ENCODE data around the gene BFAR.
"Not testable (repeated sequence)": the region's sequence is repeated elsewhere in the genome, so short reads cannot be mapped to it uniquely, and the experiment has no call there.

BFAR gene

DNA sequence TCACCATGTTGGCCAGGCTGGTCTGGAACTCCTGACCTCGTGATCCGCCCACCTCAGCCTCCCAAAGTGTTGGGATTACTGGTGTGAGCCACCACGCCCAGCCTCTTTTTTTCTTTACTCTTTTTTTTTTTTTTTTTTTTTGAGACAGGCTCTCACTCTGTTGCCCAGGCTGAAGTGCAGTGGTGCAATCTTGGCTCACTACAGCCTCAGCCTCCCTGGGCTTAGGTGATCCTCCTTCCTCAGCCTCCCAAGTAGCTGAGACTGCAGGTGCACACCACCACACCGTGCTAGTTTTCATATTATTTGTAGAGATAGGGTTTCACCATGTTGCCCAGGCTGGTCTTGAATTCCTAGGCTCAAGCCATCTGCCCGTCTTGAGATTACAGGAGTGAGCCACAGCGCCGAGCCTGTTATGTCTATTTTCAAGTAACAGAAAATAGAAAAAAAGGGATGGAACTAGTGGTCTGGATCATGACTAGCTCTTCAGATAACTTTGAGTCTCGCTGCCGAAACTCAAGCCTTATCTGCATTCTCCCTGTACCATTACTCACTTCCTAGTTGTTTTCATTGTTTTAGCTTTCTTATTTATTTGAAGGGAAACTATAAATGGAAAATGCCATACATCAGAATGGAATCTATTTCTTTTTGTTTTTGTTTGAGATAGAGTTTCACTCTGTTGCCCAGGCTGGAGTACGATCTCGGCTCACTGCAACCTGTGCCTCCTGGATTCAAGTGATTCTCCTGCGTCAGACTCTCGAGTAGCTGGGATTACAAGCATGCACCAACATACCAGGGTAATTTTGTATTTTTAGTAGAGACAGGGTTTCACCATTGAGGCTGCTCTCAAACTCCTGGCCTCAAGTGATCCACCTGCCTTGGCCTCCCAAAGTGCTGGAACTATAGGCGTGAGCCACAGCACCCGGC lies 53.4 kb downstream of the BFAR start:
- not testable (repeated sequence) for DNase-seq (ENCODE audit: low spot score)

DNA sequence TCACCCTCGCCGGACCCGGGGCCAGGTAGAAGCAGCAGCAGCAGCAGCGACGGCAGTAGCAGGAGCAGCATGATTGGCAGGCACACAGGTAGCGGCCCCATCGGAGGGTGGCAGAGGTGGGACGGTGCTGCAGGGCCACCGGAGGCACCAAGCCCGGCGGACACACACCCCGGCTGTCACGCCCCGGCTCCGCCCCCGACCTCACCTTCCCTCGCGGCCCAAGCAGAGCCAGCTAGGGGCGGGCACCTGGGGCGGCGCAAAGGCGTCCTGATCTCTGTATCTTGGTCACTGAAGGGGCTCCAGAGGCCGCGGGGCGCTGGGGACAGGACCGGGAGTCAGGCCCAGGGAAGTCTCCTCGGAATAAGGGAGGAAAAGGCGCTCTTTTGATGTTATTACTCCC lies 61.4 kb downstream of the BFAR start, which contains the start of gene PLA2G10:
Gene PLA2G10 (minus strand): TSS at position 180 of the 400 bp plus-strand sequence. CDS start 79 bp downstream, at position 101.
- DNase-seq (ENCODE audit: low spot score): not testable (repeated sequence)

DNA sequence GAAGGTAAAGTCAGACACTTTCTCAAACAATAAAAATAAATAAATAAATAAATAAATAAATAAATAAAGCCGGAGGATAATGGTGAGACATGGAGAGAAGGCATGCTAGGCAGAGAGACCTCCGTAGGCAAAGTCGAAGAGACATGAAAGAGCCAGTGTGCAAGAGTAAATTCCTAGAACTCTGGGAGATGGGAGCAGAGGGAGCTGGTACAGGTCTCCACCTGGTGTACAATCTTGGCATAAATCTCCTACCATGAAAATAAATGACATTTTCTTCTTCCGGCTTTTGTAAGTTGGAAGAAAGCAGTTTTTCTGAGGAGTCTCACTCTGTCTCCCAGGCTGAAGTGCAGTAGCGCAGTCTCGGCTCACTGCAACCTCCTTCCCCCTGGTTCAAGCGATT lies 69.1 kb downstream of the BFAR start:
- not testable (repeated sequence) for DNase-seq (ENCODE audit: low spot score)

DNA sequence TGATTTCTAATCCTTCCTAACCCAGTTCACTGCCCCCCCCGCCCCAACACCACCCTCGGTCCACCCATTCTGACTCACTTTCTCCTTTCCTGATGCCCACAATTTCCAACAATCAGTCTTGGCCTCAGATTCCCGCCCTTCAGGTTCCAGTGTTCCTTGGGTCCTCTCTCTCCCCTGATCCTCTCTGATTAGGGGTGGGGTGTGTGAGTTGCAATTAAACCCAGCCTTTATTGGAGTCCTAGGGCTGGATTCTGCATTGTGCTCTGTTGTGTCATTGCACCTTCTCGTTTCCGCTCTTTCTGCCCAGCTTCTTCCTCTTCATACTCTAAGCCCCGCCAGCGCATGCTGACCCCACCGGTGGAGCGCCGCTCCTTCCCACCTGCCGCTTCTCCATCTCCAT lies 69.9 kb downstream of the BFAR start:
- DNase-seq (ENCODE audit: low spot score): not testable (repeated sequence)

DNA sequence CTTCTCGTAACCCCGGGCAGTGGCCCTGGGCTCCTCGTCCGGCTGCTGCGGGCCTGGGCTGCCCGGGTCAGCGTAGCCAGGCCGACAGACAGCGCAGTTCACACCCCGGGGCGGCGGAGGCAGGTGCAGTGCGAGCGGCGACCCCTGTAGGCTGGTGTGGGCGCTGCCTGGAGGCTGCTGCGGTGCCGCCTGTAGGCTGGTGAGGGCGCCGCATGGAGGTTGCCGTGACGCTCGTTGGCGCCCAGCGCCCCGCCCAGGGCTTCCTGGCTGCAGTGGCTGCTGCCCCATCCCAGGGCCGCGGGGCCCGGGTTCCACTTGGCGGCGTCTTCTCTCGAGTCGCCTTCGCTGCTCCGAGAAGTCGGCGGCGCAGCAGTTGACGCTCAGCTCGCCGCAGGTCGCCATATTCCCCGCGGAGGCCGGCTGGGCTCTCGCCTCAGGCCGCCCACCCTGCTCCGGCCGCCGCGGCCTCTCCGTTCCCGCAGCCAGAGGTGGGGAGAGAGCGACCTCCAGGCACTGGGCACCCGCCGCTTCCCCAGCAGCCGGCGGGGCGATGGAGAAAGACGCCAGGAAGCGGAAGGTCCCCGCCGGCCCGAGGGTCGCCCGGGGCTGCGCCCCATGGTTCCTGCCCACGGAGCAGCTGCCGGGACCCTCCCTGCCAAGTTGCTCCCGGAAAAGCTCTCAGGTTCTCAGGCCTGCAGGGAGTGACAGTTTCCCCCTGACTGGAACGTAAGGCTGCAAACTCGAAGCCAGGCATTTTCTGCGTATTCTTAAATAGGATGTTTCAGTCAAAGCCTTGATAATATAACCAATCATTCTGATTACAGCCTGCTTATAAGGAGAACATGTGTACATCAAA lies 70.6 kb downstream of the BFAR start, which contains the start of gene NPIPA3:
Gene NPIPA3 (plus strand): TSS at position 256 of the 856 bp plus-strand sequence. CDS start 5,533 bp downstream, outside the sequence.
- not testable (repeated sequence) for DNase-seq (ENCODE audit: low spot score)
